ENCODE results near the gene OCA2.

OCA2 gene

GRCh38 chr15:27949089-27949488, 150.0 kb downstream of the OCA2 start:
- Histone ChIP-seq H3K9me2 (ENCODE audit: low read depth, low read length) (no peaks in the 10 kb centered on the region), H3K4me3 (ENCODE audit: low read depth, low read length, poor library complexity, severe bottlenecking) (no peak overlapping the region), H2AFZ (ENCODE audit: low read length) (no peak overlapping the region), H3K4me1 (ENCODE audit: insufficient read depth, low read length, severe bottlenecking) (no peaks in the 10 kb centered on the region), H3K9me3 (ENCODE audit: low read length) (no peaks in the 10 kb centered on the region), H3F3A (ENCODE audit: insufficient read depth, low read length) (no peaks in the 10 kb centered on the region), H3K9ac (ENCODE audit: low read length) (no peak overlapping the region), H3K4me2 (ENCODE audit: low read length) (no peak overlapping the region), H4K20me1 (ENCODE audit: insufficient read depth, low read length) (no peaks in the 10 kb centered on the region), H3K79me2 (ENCODE audit: insufficient read depth, low read length) (no peaks in the 10 kb centered on the region), H3K36me3 (ENCODE audit: insufficient read depth, low read length) (no peaks in the 10 kb centered on the region), H3K27me3 (ENCODE audit: insufficient read depth, low read length) (0 out of 2 replicates have a peak, but pooled peaks cover 4% of the 10 kb centered on the region), H3K27ac (ENCODE audit: low read depth, low read length, poor library complexity, severe bottlenecking) (no peak overlapping the region)
- TF ChIP-seq EZH2 (IDR thresholded peaks at IDR 0.05; ENCODE audit: borderline replicate concordance, low read length) (no peak), CTCF (IDR thresholded peaks at IDR 0.05; ENCODE audit: low read length) (no peak)

DNA sequence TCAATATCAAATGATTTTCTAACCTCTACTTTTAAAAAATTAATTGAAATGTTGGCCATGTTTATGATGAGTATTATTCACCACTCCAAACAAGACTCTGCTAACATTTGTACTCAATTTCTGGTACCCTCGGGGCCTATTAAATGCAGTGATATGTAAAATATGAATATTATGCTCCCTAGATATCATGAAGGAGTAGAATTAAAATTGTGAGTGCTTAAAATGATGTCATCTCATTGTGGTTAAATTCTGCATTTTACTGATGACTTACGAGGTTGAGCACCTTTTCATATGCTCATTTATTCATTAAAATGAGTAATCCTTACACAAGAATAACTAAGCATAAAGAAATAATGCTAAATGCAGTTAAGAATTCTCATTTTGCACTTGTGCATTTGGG, 159.9 kb downstream of the OCA2 start:
- Histone ChIP-seq H3K4me2 (ENCODE audit: low read length) (no peak overlapping the region), H3K4me3 (ENCODE audit: low read depth, low read length, poor library complexity, severe bottlenecking) (no peak overlapping the region), H3K27me3 (ENCODE audit: insufficient read depth, low read length) (no peaks in the 10 kb centered on the region), H3K79me2 (ENCODE audit: insufficient read depth, low read length) (no peaks in the 10 kb centered on the region), H3K36me3 (ENCODE audit: insufficient read depth, low read length) (no peaks in the 10 kb centered on the region), H3K9ac (ENCODE audit: low read length) (no peak overlapping the region), H2AFZ (ENCODE audit: low read length) (no peak overlapping the region), H3K9me2 (ENCODE audit: low read depth, low read length) (no peaks in the 10 kb centered on the region), H3K9me3 (ENCODE audit: low read length) (no peaks in the 10 kb centered on the region), H3F3A (ENCODE audit: insufficient read depth, low read length) (no peaks in the 10 kb centered on the region), H3K4me1 (ENCODE audit: insufficient read depth, low read length, severe bottlenecking) (no peaks in the 10 kb centered on the region), H3K27ac (ENCODE audit: low read depth, low read length, poor library complexity, severe bottlenecking) (no peak overlapping the region), H4K20me1 (ENCODE audit: insufficient read depth, low read length) (no peaks in the 10 kb centered on the region)
- TF ChIP-seq CTCF (IDR thresholded peaks at IDR 0.05; ENCODE audit: low read length) (no peak), EZH2 (IDR thresholded peaks at IDR 0.05; ENCODE audit: borderline replicate concordance, low read length) (no peak)

DNA sequence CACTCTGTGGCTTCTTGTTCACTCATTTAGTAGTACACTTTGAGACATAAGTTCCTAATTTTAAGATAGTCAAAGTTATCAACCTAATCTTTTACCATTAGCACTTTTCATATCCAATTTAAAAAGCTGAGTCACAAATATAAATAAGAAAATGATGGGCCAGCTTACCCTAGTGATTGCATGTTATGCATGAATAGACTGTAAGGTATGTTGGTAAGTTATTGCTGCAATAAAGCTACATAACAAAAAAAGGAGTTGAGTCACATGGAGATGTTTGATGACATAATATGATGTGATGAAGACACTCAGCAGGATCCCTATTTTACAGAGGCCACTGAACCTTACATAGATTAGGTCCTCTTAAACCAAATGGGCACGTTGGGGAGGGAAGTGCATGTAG, 161.3 kb downstream of the OCA2 start:
- Histone ChIP-seq H3K9ac (ENCODE audit: low read length) (no peak overlapping the region), H3K4me3 (ENCODE audit: low read depth, low read length, poor library complexity, severe bottlenecking) (no peak overlapping the region), H3K9me3 (ENCODE audit: low read length) (no peaks in the 10 kb centered on the region)

More for the DNA sequence above, 161.3 kb downstream of the OCA2 start:
- Histone ChIP-seq H3F3A (ENCODE audit: insufficient read depth, low read length) (no peaks in the 10 kb centered on the region), H3K79me2 (ENCODE audit: insufficient read depth, low read length) (no peaks in the 10 kb centered on the region), H3K27me3 (ENCODE audit: insufficient read depth, low read length) (no peaks in the 10 kb centered on the region), H3K4me1 (ENCODE audit: insufficient read depth, low read length, severe bottlenecking) (no peaks in the 10 kb centered on the region), H3K27ac (ENCODE audit: low read depth, low read length, poor library complexity, severe bottlenecking) (no peak overlapping the region), H3K4me2 (ENCODE audit: low read length) (no peak overlapping the region), H3K9me2 (ENCODE audit: low read depth, low read length) (no peaks in the 10 kb centered on the region), H4K20me1 (ENCODE audit: insufficient read depth, low read length) (no peaks in the 10 kb centered on the region), H3K36me3 (ENCODE audit: insufficient read depth, low read length) (no peaks in the 10 kb centered on the region), H2AFZ (ENCODE audit: low read length) (no peak overlapping the region)
- no peak for TF ChIP-seq EZH2 (IDR thresholded peaks at IDR 0.05; ENCODE audit: borderline replicate concordance, low read length)
- TF ChIP-seq CTCF (IDR thresholded peaks at IDR 0.05; ENCODE audit: low read length): no peak
